ENCODE data around the gene CNOT4.

- TF ChIP-seq, protein P1, sequence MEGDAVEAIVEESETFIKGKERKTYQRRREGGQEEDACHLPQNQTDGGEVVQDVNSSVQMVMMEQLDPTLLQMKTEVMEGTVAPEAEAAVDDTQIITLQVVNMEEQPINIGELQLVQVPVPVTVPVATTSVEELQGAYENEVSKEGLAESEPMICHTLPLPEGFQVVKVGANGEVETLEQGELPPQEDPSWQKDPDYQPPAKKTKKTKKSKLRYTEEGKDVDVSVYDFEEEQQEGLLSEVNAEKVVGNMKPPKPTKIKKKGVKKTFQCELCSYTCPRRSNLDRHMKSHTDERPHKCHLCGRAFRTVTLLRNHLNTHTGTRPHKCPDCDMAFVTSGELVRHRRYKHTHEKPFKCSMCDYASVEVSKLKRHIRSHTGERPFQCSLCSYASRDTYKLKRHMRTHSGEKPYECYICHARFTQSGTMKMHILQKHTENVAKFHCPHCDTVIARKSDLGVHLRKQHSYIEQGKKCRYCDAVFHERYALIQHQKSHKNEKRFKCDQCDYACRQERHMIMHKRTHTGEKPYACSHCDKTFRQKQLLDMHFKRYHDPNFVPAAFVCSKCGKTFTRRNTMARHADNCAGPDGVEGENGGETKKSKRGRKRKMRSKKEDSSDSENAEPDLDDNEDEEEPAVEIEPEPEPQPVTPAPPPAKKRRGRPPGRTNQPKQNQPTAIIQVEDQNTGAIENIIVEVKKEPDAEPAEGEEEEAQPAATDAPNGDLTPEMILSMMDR (conservative IDR thresholded peaks at IDR 0.05 in 1 of 2, IDR thresholded peaks at IDR 0.05 in 1 of 2; ENCODE audit: extremely low read depth in 1 of 2, insufficient read depth in 1 of 2, low read depth in 1 of 2, low read length in 2 of 2), result no peak
- TF ChIP-seq EZH2 (IDR thresholded peaks at IDR 0.05; ENCODE audit: borderline replicate concordance, low read length), result no peak
Measured at GRCh38 chr7:135434047-135434446, 75.9 kb downstream of the CNOT4 start.
